HG03175 (cell line): ENCODE measurements around the gene CFP.
"Not testable (repeated sequence)": the region's sequence is repeated elsewhere in the genome, so short reads cannot be mapped to it uniquely, and the experiment has no call there.

Experiments used
- ATAC-seq: cut with Tn5 transposase; IDR thresholded peaks from one replicate; pipeline ENCODE4 v1.9.1; 2021; ENCODE audit warnings: mild to moderate bottlenecking, moderate library complexity; ENCODE audit not compliant: unreplicated experiment

CFP gene

DNA sequence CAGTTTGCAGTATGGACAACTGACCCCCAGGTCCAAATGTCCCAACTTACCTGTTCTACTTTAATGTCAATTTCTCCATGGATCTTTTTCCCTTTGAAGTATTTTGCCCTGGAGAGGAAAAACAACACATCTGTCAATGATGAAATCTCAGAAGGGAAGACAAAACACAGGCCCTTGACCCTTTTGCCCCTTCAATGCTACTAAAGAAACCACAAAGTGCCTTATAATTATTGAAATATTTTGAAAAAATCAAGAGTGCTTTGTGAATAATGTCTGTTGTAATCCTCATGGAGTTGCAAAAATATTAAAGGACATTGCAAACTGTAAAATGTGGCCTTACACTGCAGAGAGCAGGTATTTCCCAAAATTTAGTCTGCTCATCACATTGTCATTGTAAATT, 22.6 kb downstream of the CFP start:
- ATAC-seq = no peak

DNA sequence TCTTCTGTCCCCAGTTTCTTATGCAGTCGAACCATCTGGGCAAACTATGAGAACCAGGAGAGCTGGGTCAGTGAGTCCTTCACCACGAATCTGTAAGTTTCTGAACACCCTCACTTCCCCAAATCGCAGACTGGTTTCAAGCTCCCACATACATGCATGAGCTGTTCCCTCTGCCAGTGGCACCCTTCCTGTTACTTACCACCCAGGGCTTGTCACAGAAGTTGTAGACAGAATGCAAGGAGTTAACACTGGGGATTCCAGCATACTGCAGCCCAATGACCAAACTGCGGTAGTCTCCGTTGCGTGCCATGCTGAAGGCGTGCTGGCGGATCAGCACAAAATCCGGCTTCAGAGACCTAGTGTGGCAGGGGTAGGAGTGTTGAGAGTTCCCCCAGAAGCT, 24.7 kb downstream of the CFP start:
- ATAC-seq = no peak

DNA sequence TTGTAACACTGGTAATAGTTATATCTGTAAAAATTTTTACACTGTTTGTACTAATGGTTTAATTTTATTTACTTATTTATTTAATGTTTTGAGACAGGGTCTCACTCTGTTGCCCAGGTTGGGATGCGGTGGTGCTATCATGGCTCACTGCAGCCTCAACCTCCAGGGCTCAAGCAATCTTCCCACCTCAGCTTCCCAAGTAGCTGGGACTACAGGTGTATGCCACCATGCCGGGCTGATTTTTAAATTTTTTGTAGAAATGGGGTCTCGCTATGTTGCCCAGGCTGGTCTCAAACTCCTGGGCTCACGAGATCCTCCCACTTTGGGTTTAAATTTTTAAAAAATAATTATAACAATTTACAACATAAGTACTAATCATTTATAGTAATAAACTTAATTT, 26.6 kb downstream of the CFP start:
- not testable (repeated sequence) for ATAC-seq

DNA sequence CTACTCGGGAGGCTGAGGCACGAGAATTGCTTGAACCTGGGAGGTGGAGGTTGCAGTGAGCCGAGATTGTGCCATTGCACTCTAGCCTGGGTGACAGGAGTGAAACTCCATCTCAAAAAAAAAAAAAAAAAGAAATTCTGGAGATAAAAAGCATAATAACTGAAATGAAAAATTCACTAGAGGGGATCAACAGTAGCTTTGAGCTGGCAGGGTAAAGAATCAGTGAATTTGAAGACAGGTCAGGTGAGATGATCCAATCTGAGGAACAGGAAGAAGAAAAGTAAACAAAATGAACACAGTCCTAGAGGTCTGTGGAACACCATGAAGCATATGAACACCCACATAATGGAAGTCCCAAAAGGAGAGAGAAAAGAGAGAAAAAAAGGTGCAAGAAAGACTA, 32.5 kb downstream of the CFP start:
- no peak for ATAC-seq

GRCh38 chrX:47596256-47596655, 33.5 kb downstream of the CFP start:
- ATAC-seq = no peak

DNA sequence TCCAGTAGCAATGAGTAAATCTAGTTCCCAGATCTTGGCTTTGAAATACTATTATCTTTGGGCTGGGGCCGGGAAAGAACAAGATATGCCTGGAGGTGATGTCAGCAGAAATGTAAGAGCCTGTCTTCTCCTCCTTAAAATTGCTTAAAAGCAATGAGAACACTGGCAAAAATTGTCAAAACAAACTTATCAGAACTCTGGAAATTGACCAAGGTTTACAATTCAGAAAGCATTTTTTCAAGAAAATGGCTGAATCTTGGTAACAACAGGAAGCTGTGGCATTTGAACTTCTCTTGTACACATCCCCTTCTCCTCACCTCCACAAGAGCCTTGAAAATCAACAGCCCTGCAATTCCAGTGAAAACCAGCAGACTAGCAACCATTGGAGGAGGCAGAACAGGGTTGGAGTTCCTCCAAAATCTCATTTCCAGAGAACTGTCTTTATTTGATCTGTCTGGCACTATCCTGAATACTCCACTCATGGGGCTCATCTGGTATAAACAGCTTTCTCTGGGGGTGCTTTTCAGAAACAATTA, 33.9 kb downstream of the CFP start:
- no peak for ATAC-seq

GRCh38 chrX:47593522-47593921, 36.2 kb downstream of the CFP start:
- ATAC-seq = no peak

DNA sequence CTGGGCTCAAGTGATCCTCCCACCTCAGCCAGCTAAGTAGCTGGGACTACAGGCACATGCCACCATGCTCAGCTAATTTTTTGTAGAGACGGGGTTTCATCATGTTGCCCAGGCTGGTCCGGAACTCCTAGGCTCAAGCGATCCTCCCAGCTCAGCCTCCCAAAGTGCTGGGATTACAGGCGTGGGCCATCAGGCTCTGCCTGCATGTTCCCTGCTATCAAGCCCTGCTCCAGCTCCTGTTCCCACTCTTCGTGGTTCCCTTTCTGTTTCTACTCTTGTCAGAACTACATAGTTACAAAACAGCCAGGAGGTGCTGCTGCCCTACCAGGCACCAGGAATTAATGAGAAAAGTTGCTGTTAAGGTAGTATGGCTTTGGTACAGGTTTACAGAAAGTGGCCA, 38.7 kb downstream of the CFP start:
- no peak for ATAC-seq

- no peak for ATAC-seq
These were observed 41.6 kb downstream of the CFP start for GRCh38 chrX:47587906-47588735.

GRCh38 chrX:47587091-47587891, 42.4 kb downstream of the CFP start:
- ATAC-seq = no peak

DNA sequence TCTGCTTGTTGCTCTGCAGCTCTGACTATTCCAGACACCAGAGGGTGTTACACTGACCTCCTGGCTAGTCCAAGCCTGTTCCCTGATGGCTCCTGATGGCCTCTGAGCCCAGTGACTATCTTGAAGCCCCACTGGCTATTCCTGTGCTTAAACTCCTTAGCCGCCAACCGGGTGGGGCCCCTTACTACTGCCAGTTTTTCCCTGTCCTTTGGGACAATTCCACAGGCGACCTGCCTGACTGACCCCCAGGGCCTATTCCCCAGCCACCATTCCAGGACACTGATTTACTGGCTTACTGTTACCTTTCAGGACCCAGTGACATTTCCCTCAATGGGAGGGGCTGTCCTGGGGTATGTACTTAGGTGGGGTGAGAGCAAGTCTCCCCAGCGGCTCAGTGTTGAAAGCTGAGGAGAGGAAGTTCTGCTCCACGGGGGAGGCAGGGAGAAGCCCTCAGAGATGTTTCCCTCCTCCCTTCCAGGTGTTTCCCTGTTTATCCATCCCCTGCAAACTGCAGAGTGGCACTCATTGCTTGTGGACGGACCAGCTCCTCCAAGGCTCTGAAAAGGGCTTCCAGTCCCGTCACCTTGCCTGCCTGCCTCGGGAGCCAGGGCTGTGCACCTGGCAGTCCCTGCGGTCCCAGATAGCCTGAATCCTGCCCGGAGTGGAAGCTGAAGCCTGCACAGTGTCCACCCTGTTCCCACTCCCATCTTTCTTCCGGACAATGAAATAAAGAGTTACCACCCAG, 43.5 kb downstream of the CFP start:
- ATAC-seq = no peak

GRCh38 chrX:47585273-47585672, 44.5 kb downstream of the CFP start:
- no peak for ATAC-seq

DNA sequence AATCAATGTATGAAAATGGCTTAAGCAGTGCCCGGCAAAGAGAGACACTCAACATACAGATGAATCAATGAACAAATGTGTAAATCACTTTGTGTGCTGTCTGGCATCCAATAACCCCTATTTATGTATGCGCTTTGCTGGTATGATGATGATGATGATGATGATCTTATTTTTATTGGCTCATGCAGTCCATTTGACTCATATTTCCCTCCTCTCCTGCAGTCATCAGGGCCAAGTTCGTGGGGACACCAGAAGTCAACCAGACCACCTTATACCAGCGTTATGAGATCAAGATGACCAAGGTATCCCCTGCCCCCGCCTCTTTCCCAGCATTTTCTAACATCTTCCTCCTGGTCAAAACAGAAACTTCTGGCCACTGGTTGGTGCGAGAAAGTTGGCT, 45.0 kb downstream of the CFP start:
- no peak for ATAC-seq

DNA sequence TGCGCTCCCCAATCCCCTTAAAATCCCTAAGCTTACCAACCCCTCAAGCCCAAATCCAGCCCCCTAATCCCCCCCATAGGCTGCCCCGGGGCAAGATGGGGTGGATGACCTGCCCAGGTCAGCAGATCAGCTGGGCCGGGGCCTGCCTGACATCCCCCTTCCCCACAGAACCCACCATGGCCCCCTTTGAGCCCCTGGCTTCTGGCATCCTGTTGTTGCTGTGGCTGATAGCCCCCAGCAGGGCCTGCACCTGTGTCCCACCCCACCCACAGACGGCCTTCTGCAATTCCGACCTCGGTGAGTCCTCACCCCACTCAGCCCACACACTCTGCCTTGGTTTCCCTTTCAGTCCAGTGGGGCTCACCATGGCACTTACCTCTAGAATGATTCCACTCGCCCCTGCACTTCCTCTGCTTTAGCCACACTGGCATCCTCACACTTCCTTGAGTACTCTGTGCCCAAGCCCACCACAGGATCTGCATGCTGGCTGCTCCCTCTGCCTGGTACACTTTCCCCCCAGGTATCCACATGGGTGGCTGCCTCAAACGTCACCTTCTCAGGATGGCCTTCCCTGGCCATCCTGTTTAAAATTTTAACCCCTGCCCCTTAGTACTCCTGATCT, 46.4 kb downstream of the CFP start:
- ATAC-seq = no peak

GRCh38 chrX:47581731-47582647, 47.7 kb downstream of the CFP start, which contains the start of gene TIMP1:
TIMP1 (plus strand) TSS chrX:47582436; CDS start chrX:47583416, 980 bp downstream.
- ATAC-seq = peak; percentile 94

- ATAC-seq = no peak
These were observed 50.2 kb downstream of the CFP start for GRCh38 chrX:47579537-47579936.

- no peak for ATAC-seq
These were observed 51.0 kb downstream of the CFP start for GRCh38 chrX:47578692-47579091.

- no peak for ATAC-seq
These were observed 51.8 kb downstream of the CFP start for GRCh38 chrX:47577901-47578300.

DNA sequence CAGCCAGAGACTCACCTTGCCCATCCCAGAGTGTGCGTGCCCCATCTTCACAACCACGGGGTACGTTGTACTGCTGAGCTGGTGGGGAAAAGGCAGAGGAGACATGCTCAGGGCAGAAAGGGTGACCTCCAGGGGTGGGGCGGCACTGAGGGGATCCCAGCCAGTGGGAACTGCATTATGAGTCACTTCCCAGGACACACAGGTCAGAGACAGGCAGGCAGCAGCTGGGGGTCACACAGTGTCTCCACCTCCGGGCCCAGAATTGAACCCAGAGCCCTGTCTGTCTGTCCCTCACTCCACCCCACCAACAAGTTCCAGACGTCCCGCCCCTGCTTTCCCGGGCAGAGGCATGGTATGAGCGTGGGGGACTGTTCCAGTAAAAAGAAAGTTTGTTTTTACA, 52.3 kb downstream of the CFP start:
- ATAC-seq = no peak
